DMS114 treated with DMSO at 0.1 percent for 48 hours (cell line): ENCODE measurements around the gene RAB25.

Experiments
- DNase-seq: peaks from one replicate; lab custom pipeline; 2025; ENCODE audit not compliant: unreplicated experiment; lab: John Stamatoyannopoulos, UW

The RAB25 gene

DNA sequence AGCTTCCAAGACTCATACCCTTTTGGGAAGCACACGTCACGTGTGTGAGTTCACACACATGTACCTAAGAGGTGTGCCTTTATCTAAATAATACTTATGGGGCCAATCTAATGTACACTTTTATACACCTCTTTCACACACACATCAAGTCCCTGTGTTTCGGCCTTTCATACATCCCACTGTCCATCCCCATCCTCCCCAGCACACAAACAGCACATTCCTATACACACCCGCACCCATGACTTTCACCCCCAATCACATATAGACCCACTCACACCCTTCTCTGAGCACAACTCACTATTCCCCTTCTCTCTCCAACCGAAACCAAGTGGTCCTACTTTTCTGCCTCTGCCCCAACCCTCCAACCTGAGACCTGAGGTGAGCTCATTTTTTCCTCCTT, 17.8 kb downstream of the RAB25 start:
- DNase-seq, result no peak

GRCh38 chr1:156079762-156080161, 18.8 kb downstream of the RAB25 start:
- no peak for DNase-seq

- DNase-seq, result no peak
Observed at GRCh38 chr1:156080241-156080862, 19.4 kb downstream of the RAB25 start.

GRCh38 chr1:156080863-156081179, 19.9 kb downstream of the RAB25 start:
- no peak for DNase-seq

- no peak for DNase-seq
Observed at GRCh38 chr1:156081180-156081916, 20.4 kb downstream of the RAB25 start.

- DNase-seq, result no peak
Observed at GRCh38 chr1:156081917-156082308, 21.0 kb downstream of the RAB25 start.

GRCh38 chr1:156082309-156083091, 21.5 kb downstream of the RAB25 start, which contains the start of gene MEX3A:
MEX3A (minus strand) TSS chr1:156082465; CDS start chr1:156081998, 467 bp downstream.
- DNase-seq, result peak; percentile 60

- DNase-seq, result no peak
Observed at GRCh38 chr1:156083800-156084790, 23.1 kb downstream of the RAB25 start.

- no peak for DNase-seq
Observed at GRCh38 chr1:156086256-156086662, 25.3 kb downstream of the RAB25 start.

DNA sequence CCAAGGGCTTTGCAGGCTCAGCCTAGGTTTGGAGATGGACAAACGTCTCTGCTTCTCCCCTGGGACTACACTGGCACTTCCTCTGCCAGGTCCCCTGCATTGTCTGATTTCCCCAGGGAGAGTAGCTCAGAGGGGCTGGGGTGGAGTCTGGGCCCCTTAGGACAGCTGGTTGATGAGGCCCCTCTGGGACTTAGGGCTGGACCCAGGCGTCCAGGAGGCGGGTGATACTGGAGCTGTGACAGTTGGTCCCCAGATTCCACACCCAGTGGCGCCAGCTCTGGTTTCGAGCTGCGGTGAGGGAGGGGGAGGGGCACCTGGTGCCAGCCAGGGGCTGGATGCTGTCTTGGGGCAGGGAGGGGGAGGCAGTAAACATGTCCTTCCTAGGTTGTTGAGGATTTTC, 28.7 kb downstream of the RAB25 start:
- DNase-seq, result no peak

DNA sequence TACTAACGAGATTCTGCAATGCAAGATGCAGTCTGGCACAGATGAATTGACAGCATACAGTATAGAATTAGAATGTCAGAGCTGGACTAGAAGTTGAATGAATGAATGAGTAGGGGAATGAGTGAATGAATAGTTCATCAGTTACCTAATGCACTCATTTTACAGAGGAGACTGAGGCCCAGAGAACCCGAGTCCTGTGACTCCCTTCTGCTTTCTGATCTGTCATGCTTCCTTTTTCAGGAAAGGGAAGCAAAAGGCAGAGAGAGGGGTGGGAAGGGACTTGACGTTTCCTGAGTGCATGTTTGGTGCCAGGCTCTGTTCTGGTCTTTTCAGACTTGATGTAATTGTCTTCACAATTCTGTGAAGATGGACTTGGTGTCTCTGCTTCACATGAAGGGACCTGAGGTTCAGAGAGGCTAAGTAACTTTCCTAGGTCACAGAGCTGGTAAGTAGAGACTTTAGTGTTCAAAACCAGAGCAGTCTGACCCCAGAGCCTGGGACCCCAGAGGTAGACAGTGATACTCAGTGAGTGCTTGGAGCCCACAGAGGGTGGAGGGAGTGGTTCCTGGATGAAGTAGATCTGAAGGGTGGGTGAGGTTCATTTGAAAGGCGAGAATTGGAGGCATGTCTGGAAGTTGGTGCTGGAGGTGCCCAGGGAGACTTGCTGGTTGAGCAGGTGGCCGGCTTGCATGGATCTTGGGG, 29.3 kb downstream of the RAB25 start:
- DNase-seq, result no peak

GRCh38 chr1:156090840-156091188, 29.9 kb downstream of the RAB25 start:
- peak; percentile 68 for DNase-seq

DNA sequence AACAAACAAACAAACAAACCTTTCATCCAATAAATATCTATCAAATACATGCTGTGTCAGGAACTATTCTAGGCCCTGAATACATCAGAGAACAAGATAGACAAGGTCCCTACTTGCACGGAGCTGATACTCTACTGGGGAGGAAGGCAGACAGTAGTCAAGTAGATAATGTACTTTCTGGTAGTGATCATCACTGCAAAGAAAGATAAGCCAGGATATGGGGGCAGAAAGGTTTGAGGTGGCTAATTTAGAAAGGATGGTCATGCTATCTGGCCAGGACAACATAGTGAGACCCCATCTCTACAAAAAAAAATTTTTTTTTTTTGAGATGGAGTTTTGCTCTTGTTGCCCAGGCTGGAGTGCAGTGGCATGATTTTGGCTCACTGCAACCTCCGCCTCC, 30.6 kb downstream of the RAB25 start:
- DNase-seq, result no peak

DNA sequence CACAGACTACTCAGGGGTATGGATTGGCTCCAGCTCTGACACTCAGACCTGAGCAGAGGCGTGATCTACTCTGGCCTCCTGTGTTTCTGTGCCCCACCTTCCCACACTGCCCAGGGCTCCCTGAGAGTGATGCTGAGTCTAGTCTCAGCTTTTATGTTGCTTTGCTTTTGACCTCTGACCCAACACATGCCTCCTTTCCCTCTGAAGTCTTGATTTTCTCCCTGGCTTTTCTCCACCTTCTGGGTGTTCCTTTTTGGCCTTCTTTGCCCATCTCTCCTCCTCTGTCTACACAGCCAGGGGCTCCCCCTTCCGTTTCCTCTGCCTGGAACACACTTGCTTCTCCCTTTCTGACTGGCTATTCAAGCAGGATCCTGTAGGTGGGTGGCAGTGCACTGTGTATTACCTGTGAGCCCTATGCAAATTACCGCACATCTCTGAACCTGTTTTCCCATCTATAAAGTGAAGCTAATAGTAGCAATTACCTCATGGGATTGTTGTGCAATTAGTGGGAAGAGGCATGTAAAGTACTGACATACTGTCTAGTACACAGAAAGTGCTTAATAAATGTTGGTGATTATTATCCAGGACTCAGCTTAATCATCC, 35.0 kb downstream of the RAB25 start:
- no peak for DNase-seq

GRCh38 chr1:156096640-156097391, 35.9 kb downstream of the RAB25 start:
- DNase-seq, result peak; percentile 77

DNA sequence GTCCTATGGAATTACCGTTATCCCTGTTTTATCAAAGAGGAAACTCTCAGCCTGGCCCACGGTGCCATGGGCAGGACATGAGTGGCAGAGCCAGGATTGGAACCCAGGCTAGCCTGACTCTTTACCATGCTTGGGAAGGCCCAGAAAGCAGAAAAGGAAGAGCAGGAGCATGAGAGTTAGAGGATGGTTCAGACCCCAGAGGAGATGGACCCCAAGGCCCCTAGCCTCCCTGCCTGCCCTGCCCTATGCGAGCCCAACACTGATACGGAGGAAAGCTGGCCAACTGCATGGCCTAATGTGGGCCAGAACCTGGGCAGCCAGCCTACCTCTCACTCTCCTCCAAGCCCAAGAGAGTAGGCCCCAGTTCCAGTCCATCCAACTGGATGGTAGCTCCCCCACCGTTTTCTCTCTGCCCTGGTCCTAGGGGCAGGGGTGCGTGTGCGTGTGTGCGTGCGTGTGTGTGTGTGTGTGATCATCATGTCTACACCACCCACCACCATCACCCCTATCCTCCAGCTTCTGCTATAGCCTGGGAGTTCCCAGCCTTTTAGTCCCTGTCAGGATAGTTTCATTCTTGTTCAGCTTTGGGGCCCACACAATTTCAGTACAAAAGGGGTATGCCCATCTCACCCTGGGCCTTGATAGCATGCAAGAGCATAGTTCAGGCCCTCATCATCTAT, 36.7 kb downstream of the RAB25 start:
- no peak for DNase-seq

- no peak for DNase-seq
Observed at GRCh38 chr1:156098784-156099183, 37.8 kb downstream of the RAB25 start.

DNA sequence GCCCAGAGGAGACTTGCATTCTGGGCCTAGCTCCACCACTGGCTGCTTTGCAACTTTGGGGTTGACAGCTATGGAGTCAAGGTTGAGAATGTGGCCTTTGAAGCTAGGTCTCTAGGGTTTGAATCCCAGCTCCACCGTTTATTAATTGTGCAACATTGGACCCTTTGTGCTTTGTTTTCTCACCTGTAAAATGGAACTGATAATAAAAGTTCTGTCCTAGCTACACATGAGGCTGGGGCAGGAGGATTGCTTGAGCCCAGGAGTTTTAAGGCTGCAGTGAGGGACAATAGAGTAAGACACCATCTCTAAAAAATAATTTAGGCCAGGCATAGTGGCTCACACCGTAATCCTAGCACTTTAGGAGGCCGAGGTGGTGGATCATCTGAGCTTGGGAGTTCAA, 38.3 kb downstream of the RAB25 start:
- no peak for DNase-seq
